Osteoblast (primary cell): Measurements from ENCODE around the gene ACVR1. TPM values are rescaled to one million over a fixed set of nuclear protein-coding genes. Genes with fewer than 3 reads are reported as not detected.

Source experiments
- DNase-seq: peaks from one replicate; pipeline ENCODE4 v3.0.0; 2011; ENCODE audit warnings: low spot score, mixed read lengths; ENCODE audit not compliant: insufficient read length; ENCODE audit errors: missing footprints
- H2AFZ ChIP-seq: 2 replicates; pipeline ENCODE4 v1.6.0; 2011; ENCODE audit warnings: mild to moderate bottlenecking, low read length
- H3K27ac ChIP-seq: 2 replicates; pipeline ENCODE4 v1.5.1; 2011; ENCODE audit warnings: mild to moderate bottlenecking, low read depth, low read length, moderate library complexity
- H3K27me3 ChIP-seq: 2 replicates; pipeline ENCODE4 v1.6.0; 2012; ENCODE audit warnings: mild to moderate bottlenecking, control low read depth, inconsistent platforms, low read length, moderate library complexity; ENCODE audit not compliant: insufficient read depth
- H3K36me3 ChIP-seq: 2 replicates; pipeline ENCODE4 v1.5.1; 2011; ENCODE audit warnings: mild to moderate bottlenecking, low read length, control low read depth, moderate library complexity; ENCODE audit not compliant: insufficient read depth
- H3K4me1 ChIP-seq: 2 replicates; pipeline ENCODE4 v1.5.1; 2011; ENCODE audit warnings: mild to moderate bottlenecking, low read length, control low read depth, moderate library complexity; ENCODE audit not compliant: insufficient read depth
- H3K4me2 ChIP-seq: 2 replicates; pipeline ENCODE4 v1.6.0; 2011; ENCODE audit warnings: mild to moderate bottlenecking, low read length; ENCODE audit not compliant: insufficient read depth
- H3K4me3 ChIP-seq: fragments of 200-600 bp; sonication (generic); 3 replicates; pipeline ENCODE4 v1.5.1; 2012; ENCODE audit warnings: mild to moderate bottlenecking, low read length, inconsistent platforms; ENCODE audit not compliant: insufficient read depth
- H3K79me2 ChIP-seq: 2 replicates; pipeline ENCODE4 v1.6.0; 2012; ENCODE audit warnings: mild to moderate bottlenecking, low read length, control low read depth, inconsistent platforms; ENCODE audit not compliant: insufficient read depth
- H3K9me3 ChIP-seq: 2 replicates; pipeline ENCODE4 v1.5.1; 2011; ENCODE audit warnings: low read depth, low read length, control low read depth
- H4K20me1 ChIP-seq: 2 replicates; pipeline ENCODE4 v1.6.0; 2012; ENCODE audit warnings: mild to moderate bottlenecking, low read length, control low read depth; ENCODE audit not compliant: insufficient read depth
- CTCF ChIP-seq: IDR thresholded peaks from 2 replicates; pipeline ENCODE4 v1.5.1; 2011; ENCODE audit warnings: mild to moderate bottlenecking, low read depth, low read length, moderate library complexity; ENCODE audit errors: extremely low read depth
- total RNA-seq: library from RNA; depleted of rRNA; stranded (reverse); fragments of >200 nt; gene quantifications from 2 replicates; pipeline ENCODE4 v1.2.3, GENCODE V29; 2012

Gene ACVR1
- total RNA-seq, 1 donor, result 52.5 TPM

- H3K79me2 ChIP-seq, result peaks cover 77% of the 10 kb centered on the region
- H3K9me3 ChIP-seq, result no peaks in the 10 kb centered on the region
- H3K4me2 ChIP-seq, result peak overlapping the region; percentile 75
- DNase-seq, result no peak
- H3K27ac ChIP-seq, result peak overlapping the region; percentile 90
- H3K4me3 ChIP-seq, result peak overlapping the region; percentile 31
- H2AFZ ChIP-seq, result peak overlapping the region; percentile 58
- H3K27me3 ChIP-seq, result no peaks in the 10 kb centered on the region
- TF ChIP-seq CTCF, result no peak
- peaks cover 31% of the 10 kb centered on the region for H4K20me1 ChIP-seq
- peaks cover 47% of the 10 kb centered on the region for H3K4me1 ChIP-seq
- peaks cover 12% of the 10 kb centered on the region for H3K36me3 ChIP-seq
These were observed 38.2 kb downstream of the ACVR1 start for GRCh38 chr2:157837851-157838441.

DNA sequence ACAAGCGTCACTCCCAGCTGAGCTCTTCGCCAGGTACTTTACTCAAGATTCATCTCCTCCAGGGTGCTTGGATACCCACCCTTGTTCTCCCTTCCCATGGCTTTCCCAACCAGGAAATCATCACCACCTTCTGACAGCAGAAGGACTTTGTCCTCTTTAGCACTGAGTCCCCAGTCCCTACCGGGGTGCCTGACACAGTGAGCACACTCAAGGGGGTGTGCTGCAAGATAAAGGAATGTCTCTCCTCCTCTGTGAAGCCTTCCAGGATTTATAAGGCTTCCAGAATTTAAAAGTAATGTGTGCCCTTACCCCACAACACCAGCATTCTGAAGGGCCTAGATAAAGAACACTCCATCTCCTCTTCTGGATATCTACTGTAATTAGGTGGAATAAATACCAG, 39.6 kb downstream of the ACVR1 start:
- TF ChIP-seq CTCF, result no peak
- H4K20me1 ChIP-seq, result peaks cover 23% of the 10 kb centered on the region
- no peak overlapping the region for H3K27ac ChIP-seq
- H3K4me3 ChIP-seq, result no peak overlapping the region
- DNase-seq, result no peak
- H3K9me3 ChIP-seq, result no peaks in the 10 kb centered on the region
- no peaks in the 10 kb centered on the region for H3K27me3 ChIP-seq
- no peak overlapping the region for H3K4me2 ChIP-seq
- peaks cover 12% of the 10 kb centered on the region for H3K36me3 ChIP-seq
- no peak overlapping the region for H2AFZ ChIP-seq
- H3K4me1 ChIP-seq, result peaks cover 49% of the 10 kb centered on the region
- H3K79me2 ChIP-seq, result peaks cover 77% of the 10 kb centered on the region

DNA sequence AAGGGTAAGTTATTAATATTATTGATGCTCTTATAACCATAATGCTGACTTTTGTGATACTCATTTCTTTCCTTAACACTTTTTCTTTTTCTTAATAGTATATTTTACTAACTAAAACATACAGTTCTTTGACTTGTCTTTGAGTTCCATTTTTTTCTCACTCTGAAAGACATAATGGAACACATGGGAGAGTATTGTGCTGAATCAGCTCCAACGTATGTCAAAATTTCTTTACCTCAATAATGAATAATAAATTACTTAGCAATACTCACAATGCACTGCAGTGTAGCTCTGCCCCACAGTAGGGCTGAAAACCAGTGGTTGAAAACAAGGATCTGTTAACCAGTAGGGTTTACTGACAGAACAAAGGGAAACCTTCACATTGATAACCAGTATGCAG, 40.7 kb downstream of the ACVR1 start:
- no peak for TF ChIP-seq CTCF
- Histone ChIP-seq H2AFZ (no peak overlapping the region), H3K4me1 (peaks cover 48% of the 10 kb centered on the region), H3K36me3 (peaks cover 12% of the 10 kb centered on the region), H3K79me2 (peaks cover 71% of the 10 kb centered on the region), H3K27ac (no peak overlapping the region), H3K9me3 (no peaks in the 10 kb centered on the region), H3K27me3 (no peaks in the 10 kb centered on the region), H3K4me2 (no peak overlapping the region), H3K4me3 (no peak overlapping the region), H4K20me1 (peaks cover 19% of the 10 kb centered on the region)
- DNase-seq, result no peak

DNA sequence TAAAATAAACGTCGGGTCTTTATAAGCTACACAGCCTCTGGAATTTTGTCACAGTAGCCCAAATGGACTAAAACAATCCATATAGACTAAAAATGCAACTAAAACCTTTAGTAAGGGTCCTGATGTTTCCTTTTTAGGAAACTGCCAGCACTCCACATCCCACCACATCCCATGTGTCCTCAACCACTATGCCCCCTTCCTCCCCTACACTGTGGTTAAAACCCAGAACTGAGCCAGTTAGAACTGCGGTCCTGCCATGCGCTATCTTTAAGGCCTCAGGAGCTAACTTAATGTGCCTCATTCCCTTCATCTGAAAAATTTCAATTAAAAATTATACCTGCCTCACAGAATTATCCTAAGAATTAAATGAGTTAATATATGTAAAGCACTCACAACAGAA, 41.1 kb downstream of the ACVR1 start:
- no peak for TF ChIP-seq CTCF
- Histone ChIP-seq H3K27me3 (no peaks in the 10 kb centered on the region), H3K27ac (no peak overlapping the region), H3K4me3 (no peak overlapping the region), H3K4me2 (no peak overlapping the region), H3K79me2 (peaks cover 71% of the 10 kb centered on the region), H3K4me1 (peaks cover 44% of the 10 kb centered on the region), H3K36me3 (peaks cover 12% of the 10 kb centered on the region), H4K20me1 (peaks cover 14% of the 10 kb centered on the region), H3K9me3 (no peaks in the 10 kb centered on the region), H2AFZ (no peak overlapping the region)
- DNase-seq, result no peak
